ENCODE measurements around the gene PAX6.

PAX6 gene

DNA sequence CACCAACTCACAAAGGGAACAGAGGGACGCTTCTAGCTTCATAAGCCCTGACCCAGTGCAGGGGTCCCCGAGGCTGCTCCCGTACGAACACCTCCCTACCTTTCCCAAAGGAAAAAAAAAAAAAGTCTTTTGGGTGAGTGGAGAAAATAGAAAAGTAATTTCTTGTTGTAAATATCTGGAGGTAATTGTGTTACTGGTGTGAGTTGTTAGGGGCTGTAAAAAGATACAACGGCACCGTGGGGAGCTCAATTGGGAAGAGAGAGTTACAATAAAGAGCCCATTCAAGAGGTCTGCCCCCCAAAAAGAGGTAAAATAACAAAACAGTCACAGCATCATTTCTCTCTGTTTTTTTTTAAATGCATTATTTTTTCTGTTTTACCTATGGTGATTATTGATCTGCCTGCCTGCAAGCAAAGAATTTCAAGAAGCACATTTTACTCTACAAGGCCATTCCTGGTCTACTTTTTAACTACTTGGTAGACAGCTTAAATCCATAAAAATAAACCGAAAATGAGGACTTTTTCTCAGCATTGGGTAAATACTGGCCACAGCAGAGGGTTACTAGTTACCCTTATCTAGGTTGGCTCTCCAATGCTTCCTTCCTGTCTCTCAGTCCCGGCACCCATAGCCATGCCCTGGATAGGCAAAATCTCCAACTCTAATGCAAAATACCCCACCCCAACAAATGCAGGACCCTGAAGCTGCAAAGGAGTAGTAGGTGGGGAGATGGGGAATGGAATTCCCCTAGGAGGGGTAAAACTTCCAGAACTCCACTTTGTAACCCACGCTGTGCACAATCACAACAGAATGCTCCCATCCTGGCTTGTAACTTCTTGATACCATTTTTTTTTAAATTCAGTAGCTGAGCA lies 3.1 kb downstream of the PAX6 start:
- no peak for DNase-seq

DNA sequence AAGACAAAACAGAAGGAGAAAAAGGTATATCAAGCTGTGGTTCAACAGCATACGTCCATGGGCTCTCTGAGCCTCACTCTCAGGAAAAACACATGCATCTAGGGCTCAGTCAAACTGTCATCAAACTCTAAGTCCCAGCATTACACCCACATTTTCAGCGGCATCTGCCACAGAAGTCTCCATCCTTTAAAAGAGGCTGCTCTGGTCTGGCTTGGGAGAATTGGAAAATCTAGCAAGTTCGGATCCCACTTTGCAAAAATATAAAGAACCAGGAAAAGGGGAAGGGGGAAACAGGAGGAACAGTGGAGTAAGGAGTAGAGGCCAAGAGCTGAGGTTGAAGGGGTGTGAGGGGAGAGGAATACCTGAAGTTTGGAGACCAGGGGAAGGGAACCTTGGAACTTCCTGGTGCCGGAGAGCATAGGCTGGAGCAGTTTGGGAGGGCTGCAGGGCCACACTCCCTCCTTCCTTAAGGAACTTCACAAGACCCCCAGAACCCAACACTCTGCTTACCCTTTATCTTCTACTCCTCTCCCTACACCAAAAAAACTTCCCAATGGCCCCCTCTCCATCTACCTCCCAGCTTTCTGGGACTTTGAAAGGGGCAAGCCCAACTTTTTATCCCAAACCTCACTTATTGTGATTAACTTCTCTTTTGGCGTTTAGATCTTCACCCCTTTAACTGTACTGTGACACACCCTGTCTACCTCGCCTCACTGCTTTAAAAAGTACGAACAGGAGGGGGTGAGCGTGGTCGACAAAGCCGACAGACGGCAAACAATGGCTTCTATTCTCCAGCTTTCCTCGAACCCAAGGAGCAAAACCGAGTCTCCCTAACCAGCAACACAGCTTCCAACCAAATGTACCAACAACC lies 4.0 kb downstream of the PAX6 start:
- no peak for DNase-seq

DNA sequence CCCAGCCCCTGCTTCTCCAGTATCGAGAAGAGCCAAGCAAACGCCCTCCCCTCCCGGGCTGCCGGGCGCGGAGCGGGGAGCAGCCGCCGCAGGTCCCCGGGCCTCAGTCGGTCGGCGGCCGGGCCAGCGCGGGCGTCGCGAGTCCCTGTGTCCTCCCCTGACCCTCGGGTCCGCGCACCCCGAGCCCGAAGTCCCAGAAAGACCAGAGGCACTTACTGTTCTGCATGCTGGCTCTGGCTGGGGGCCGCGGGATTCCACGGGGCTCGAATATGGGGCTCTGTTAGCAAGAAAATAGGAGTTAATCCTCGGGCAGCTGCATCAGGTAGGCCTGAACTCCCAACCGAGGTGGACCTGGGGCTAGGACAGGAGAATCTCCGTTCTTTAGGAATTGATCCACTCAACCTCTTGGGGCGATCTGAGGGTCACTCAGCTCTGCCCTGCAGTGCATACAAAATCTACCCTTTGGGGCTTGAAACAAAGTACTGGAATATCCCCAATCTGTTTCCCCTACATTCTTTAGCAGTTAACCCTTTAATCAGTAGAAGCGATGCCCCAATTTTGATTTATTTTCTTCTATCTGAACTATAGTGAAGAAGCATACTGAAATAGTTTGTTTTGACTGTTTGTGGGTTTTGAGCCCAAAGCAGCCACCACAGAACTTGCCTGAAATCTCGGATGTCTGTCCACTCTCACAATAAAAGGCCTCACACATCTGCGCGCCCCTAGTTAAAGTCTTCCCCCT lies 4.8 kb downstream of the PAX6 start:
- DNase-seq: no peak

DNA sequence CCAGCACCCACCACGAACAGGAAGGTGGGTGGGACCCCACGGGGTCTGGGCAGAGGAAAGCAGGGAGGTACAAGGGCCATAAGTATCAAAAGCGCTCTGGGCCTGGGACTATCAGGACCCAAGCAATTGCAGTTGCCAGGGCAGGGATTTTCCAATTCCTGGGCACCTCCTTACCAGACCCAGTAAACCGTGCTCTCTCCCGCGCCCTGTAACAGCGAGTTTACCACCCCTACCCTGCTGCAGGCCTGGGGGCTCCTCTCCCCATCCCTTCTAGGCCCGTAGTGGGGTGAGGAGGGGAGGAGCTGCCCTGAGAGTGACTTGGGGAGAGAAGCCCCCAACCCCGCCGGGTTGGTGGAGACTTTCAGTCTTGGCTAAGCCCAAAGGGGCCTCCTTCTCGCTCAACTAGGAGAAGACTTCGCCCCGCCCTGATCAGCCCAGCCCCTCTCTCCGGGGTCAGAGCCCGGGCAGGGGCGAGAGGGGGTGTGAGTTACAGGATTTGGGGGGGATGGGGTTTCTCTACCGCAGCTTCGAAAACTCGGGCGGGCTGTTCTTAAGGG lies 5.4 kb downstream of the PAX6 start:
- no peak for DNase-seq

DNA sequence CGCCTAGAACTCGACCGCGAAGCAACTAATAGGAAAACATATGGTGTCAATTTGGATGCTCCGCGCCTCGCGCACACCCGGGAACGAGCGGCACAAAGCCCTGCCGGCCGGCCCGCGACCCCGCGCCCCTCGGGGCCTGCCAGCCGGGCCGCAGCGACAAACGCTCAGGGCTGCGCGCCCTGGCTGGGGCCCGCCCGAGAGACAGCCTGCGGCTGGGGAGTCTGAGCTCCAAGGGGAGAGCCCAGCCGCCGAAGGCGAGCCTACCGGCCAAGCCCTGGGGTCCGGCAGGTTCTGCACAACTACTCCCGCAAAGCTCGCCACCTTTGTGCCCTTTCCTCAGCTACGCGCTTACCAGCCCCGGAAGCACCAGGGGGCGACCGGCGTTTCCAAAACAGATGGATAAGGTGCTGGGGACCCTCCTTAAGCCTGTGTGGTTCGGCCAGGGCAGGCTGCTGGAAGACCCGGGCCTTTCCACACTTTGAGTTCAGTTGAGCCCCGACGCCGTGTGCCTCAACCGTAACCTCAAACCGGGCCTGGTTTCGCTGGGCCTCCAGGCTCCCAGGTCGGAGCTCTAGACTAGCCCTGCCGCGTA lies 6.0 kb downstream of the PAX6 start:
- no peak for DNase-seq

DNA sequence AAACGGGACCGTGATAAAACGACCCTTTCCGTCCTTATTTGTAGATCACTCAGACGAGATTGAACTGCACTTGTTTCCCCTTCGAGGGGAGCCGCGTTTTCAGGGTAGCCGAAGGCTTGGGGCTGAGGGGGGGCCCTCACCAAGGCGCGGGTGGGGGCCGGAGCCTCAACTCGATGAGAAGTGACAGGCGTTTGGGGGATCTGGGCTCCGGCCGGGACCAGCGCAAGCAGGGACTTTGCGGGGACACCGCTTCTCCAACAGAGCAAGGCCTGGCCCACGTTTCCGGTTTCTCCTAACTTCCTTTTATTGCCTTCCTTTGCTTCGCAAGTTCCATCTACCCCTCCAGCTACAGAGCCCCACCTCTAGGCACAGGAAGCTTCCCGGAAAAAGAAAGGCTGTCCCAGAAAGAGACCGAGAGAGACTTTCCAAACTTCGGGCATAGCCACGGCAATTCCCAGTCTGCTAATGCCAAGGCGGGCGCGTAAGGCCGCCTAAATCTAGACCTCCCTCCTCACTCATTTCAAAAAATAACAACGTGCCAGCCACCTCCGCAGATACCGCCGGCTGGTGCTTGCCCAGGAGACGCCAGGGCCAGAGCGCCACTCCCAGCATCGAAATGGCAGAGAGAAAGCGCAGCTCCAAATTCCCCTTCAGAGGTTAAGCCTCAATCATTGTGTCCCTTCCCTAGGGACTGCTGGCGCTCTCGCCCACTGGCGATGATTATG lies 6.6 kb downstream of the PAX6 start:
- DNase-seq: no peak

DNA sequence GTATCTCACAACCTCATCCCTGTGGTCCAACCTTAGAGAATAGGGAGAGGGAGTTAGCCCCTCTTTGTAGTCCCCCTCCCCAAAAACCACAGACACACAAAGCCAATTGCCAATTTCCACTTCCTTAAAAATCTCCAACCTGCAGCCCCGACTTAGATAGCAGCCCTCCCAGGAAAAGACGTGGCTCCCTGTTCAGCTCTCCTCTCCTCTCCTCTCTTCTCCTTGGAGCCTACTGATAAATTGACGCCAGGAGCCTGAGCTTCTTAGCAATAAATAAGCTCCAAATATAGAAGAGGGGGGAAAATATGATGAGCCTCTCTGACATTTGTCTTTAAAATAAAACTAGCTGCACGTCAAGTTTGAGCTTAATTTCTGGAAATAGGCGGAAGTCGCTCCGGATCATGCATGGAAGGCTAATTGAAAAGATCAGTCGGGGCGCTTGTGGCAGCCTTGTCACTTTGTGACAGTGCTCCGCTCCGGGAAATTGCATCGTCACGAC lies 7.3 kb downstream of the PAX6 start:
- DNase-seq: no peak

DNA sequence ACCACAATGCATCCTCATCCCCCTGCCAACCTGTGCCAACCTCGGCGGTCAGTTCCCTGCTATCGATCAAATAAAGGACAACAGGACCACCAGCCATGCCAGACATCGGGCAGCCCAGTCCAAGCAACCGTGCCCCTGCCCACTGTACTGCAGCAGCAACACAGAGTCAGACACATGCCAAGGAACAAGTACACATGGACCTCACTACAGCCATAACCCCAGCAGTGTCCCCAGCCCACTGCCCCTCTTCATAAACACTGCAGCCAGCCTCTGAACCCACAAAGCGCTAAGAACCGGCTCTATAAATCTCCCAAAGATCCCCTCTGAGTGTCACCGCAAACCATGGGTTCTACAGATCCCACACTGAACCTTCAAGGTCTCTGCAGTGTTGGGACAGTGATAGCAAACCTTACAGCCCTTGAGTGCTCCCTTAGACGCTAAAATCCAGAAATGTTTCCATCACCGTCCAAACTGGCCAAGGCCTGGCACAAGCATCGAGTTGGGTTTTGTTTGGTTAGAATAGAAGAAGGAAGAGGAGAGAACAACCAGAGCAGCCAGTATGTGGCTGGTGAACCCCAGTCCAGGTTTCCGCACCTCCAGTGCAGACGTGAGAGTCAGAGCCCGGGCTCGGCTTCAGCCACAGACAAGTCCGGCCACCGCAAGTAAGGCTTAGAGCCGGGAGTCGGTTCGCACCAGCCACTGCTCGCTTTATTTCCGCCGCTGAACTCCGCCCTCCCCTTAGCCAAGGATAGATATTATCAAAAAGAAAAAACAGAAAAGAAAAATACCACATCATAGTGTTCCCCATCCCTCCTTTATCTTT lies 7.9 kb downstream of the PAX6 start:
- DNase-seq: no peak

DNA sequence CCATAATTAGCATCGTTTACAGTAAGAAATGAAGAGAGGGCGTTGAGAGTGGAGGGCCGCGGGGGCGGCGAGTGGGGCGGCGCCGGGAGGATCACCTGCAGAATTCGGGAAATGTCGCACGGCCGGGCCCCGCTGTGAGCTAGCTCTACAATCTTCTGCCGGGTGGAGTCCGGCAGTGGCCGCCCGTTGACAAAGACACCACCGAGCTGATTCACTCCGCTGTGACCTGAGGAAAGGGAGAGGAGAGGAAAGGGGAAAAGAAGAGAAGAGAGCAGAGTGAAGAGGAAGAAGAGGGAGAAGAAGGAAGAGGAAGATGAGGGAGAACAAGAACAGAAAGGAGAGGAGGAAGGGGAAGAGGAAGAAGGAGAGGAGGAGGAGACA lies 8.5 kb downstream of the PAX6 start:
- DNase-seq: no peak

DNA sequence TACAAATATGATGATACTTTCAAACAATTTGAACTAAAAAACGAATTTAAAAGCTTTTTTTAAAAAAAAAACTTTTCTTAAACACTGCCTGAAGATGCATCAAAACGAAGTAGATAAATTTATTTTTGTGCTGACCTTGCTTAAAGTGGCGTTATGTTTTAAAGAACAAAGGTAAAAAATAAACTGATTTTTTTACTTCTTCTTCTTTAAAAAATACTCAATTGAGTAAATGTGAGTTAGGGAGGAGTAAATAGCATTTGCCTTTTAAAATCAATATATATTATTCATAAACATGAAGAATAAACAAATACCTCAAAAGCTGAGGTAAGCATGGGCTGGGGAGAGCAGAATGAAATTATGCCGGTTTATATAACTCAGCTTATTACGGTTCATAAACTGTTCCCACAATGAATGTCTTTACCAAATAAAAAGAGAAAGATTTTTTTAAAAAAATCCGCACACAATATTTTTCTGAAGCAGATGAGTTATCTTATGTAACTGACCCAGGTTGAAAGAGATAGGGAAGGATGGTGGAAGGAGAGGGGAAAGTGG lies 9.0 kb downstream of the PAX6 start:
- no peak for DNase-seq

DNA sequence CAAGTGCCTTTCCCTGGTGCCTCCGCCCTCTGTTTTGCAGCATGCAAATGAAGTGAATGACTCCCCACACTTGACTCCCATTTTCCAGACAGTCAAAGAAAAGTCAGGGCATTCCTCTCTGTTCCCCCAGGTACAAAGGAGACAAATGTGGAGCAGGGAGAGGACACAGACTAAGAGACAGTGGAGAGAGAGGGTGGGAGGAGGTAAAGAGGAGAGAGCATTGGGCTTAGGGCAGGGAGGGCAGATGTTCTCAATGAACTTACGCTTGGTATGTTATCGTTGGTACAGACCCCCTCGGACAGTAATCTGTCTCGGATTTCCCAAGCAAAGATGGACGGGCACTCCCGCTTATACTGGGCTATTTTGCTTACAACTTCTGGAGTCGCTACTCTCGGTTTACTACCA lies 9.8 kb downstream of the PAX6 start:
- DNase-seq: no peak

DNA sequence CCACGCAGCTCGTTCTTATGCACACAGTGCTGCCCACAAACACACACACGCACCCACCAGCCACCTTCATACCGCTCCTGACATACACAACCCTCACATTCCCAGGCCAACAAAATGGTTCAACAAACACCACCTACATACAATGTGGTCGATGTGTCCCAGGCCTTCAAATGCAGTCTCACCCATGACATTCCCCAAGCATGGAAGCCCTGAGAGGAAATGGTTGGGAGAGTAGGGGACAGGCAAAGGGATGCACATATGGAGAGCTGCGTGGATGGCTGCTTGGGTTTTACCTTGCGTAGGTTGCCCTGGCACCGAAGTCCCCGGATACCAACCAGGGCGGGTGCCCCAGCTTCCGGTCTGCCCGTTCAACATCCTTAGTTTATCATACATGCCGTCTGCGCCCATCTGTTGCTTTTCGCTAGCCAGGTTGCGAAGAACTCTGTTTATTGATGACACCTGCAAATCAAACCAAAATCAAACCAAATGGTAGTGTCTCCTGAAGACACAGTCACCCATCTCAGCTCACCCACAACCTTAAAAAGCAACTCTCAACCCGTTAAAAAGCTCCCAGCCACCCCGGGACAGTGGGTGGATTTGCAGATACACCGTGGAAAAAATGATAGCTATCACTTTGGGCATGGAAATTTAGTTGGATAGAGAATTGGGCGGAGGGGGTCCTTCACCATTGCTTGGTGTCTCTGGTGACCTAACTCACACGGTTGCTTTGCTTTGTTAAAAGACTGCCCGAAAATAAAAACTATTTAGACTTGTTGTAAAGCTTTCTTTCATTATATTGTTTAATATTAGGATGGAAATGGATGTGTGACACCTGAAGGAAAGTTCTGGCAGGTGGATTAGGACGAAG lies 10.5 kb downstream of the PAX6 start:
- no peak for DNase-seq

DNA sequence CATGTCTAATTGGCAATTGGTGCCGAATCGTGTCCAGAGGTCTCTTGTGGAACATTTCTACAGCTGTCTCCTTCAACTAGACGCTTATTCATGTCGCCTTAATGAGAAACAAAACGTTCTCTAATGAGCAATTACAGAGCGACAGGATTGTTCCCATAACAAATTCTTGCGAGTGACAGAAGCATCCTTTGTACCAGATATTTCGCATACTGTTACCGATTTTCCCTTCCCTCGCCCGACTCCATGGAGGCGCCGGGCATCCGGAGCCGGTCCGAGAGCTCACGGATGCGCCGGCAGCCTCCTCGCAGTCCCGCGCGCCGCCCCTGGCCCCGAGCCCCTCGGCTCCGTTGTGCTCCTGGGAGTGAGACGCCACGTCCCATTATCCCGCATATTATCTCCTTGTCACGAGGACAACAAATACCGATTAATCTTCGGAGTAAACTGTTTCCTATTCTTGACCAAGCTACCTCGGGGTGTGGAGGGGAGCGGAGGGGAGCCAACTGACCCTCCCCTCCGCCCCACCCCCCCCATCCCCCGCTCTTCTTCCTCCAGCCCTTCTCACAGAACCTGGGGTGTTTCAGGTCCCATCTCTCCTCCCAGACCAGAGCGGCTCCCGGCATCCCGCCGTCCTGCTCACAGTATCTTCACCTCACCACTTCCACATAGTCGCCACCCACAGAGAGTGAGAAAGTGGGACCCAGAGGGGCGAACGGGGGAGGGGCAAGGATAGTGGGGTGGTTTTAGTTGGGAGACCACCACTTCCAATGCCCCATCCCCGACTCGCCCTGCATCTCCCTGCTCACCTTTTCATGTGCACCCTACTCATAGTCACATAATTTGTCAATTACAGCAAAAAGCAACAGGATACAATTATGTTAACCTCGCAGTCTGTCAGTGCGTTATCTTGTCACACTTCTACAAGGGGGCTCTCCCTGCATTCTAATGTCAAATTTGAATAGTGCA lies 11.4 kb downstream of the PAX6 start:
- DNase-seq: no peak

DNA sequence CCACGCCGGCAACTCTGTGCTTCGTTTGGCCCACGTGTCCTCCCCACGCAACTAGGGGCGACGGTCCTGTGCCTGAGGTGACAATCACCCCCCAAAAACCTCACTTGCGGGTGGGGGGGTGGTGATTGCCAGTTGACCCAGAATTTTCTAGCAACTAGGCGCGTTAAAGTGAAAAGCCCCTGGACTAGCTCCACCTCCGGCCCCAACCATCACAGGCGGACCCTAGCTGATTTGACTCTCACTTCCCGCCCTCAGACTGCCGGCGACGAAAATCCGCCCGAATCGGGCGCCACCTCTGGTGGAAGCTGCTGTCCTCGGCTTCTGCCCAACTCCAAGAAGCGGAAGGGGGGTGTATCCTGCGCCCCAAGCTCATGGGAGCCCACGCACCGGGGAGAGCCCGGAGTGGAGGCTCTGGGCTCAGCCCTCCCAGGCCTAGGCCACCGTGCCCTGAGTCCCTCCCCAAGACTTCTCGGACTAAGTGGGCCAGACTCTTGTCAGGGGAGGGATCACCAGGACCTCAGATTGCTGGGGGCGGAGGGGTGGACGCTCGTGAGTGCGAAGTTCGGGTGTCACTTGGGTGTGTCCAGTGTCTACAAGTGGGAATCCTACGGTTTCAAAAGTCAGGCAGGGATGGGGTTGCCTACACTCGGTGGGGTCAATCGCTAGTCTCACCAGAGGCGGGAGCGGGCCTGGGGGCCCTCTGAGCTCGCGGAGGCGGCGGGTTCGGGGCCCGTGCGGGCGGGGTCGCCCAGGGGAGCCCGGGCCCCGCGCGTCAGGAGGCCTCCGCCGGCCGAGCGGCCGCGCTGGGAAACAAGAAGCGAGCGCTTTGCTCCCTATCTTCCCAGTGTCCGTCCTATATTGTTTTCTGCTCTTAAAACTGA lies 12.3 kb downstream of the PAX6 start:
- no peak for DNase-seq

DNA sequence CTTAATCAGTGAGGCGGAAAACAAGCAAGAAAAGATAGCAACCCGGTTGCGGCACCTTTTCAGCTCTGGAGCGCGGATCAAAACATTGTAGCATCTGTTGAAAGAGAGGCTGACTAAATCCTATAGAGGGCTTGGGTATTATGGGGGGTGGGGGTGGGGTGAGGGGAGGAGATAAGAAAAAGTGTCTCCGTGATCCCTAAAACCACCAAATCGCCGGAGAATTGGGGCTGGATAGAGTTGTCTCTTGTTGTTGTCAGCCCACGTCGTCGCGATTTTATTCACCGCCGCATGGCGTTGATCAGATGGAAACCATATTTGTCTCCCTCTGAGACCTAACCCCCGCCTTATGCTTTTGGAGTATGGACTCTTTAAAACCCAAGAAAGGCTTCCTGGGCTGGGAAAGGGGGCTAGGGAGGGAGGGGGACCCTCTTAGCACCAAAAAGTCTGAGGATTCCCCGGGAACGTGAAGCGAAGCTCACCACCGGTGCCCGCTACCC lies 13.0 kb downstream of the PAX6 start:
- no peak for DNase-seq

DNA sequence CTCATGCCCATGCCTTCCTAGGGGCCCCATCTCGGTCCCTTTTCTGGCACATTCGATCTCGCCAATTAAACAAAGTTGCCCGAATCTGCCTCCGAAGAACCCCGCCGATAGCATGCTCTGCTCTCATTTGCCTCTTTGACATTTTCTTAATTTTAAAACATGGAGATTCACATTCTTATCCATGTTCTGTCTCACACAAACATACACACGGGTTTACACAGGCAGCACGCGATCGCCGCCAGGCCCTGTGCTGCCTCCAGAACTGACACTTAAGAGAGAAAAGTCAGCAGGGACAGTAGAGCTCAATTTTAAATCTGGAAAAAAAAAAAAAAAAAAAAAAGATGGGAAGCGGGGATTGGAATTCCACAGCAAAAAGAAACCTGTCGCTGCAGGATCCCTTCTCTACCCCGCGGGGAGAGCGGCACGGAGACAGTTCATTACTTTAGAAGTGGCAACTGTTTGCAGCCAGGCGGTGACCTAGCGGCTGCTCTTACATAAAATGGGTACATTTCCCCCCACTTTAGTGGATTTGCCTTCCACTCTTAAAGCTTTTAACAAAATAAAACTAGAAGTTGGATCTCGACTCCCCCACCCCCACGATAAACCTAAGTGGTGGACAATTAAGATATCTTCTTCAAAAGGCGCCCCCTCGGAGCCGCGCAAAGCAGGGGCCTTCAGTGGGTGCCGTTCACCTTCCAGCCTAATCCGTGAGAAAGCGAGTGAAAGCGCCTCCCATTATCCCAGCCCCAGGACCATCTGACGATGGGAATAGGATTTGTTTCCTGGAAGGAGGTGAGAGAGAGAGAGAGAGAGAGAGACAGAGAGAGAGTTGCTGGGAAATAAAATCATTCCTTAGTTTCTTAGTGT lies 13.7 kb downstream of the PAX6 start:
- no peak for DNase-seq

All from NCI-H526 treated with DMSO at 0.1 percent for 48 hours (cell line).